NCI-H526 (cell line): ENCODE data around the gene ZNF100.
A peak's percentile ranks its signal among the peaks of the same experiment; 100 is the strongest.
"Not testable (repeated sequence)": the region's sequence is repeated elsewhere in the genome, so short reads cannot be mapped to it uniquely, and the experiment has no call there.

Experiments
- DNase-seq, 2 experiments: peaks; one replicate each; lab custom pipeline; 2025; lab: John Stamatoyannopoulos, UW

ZNF100 gene

GRCh38 chr19:21704320-21704719, 63.1 kb downstream of the ZNF100 start:
- no peak for DNase-seq

GRCh38 chr19:21699197-21699596, 68.2 kb downstream of the ZNF100 start:
- peak in 1 of 2 experiments; percentile 1 for DNase-seq

GRCh38 chr19:21698215-21698614, 69.2 kb downstream of the ZNF100 start:
- DNase-seq = peak in 1 of 2 experiments; percentile 1

- DNase-seq = no peak
These were observed 69.7 kb downstream of the ZNF100 start for GRCh38 chr19:21697698-21698097.

GRCh38 chr19:21694171-21694906, 73.0 kb downstream of the ZNF100 start:
- DNase-seq = no peak

GRCh38 chr19:21693399-21693798, 74.0 kb downstream of the ZNF100 start:
- no peak for DNase-seq

- DNase-seq = no peak
These were observed 75.7 kb downstream of the ZNF100 start for GRCh38 chr19:21691661-21692060.

GRCh38 chr19:21688464-21688863, 78.9 kb downstream of the ZNF100 start:
- DNase-seq = no peak

- no peak for DNase-seq
These were observed 86.7 kb downstream of the ZNF100 start for GRCh38 chr19:21680671-21681070.

- DNase-seq = no peak
These were observed 87.4 kb downstream of the ZNF100 start for GRCh38 chr19:21680026-21680425.

GRCh38 chr19:21677696-21678418, 89.5 kb downstream of the ZNF100 start:
- DNase-seq = no peak

GRCh38 chr19:21674454-21674853, 92.9 kb downstream of the ZNF100 start:
- no peak for DNase-seq

GRCh38 chr19:21673479-21673878, 93.9 kb downstream of the ZNF100 start:
- not testable (repeated sequence) for DNase-seq
